Erythroblast (primary cell): Measurements from ENCODE around the gene KCNC3.

ENCODE experiments used
- DNase-seq, 2 experiments: peaks; one replicate each; lab custom pipeline; 2025; lab: John Stamatoyannopoulos, UW
- GATA1 ChIP-seq: IDR thresholded peaks from 2 replicates; pipeline ENCODE4 v1.6.1; 2011; ENCODE audit warnings: low read depth, mild to moderate bottlenecking, control low read depth, low read length, moderate library complexity
- POLR2A ChIP-seq: IDR thresholded peaks from 2 replicates; pipeline ENCODE4 v1.6.1; 2011; ENCODE audit warnings: mild to moderate bottlenecking, low read length

The KCNC3 gene

DNA sequence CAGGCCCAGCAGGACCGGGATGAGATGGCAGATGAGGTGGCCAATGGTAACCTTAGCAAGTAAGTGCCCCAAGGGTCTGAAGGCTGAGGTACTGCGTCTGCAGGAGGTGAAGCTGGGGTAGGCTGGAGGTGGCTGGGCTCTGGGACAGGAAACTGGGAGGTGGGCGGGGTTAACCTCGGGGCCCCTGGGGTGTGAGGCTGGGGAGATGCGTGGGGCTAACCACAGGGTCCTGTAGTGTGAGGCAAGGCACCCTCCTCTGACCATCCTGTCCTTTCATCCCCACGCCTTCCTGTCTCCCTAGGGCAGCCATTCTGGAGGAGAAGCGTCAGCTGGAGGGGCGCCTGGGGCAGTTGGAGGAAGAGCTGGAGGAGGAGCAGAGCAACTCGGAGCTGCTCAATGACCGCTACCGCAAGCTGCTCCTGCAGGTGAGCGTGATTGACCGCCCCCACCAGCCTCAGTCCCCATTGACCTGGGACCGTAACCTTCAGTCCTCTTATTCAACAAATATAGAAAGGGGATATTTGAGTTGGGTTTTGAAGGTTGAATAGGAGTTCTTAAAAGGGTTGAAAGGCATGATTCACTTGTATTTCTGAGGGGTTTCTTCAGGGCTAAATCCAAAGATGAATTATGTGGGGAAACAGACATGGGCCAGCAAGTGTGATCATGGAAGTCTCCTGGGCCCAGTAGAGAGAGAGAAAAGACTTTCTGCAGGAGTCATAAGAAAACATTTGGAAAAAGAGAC is 35.7 kb downstream of the KCNC3 start:
- TF ChIP-seq POLR2A, result no peak
- no peak for TF ChIP-seq GATA1
- no peak for DNase-seq

DNA sequence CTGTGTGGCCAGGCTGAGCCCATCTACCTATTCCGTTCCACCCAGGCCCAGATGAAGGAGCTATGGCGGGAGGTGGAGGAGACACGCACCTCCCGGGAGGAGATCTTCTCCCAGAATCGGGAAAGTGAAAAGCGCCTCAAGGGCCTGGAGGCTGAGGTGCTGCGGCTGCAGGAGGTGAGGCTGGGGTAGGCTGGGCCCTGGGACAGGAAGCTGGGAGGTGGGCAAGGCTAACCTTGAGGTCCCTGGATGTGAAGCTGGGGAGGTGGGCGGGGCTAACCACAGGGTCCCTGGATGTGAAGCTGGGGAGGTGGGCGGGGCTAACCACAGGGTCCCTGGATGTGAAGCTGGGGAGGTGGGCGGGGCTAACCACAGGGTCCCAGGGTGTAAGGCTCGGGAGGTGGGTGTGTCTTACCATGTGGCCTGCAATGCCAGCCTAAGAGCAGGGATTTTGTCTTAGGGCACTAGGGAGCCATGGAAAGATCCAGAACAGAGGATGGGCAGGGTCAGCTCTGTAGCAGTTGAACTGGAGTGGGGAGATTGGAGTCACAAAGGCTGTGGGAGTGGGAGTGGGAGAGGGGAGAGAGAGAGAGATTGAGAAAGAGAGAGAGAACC is 36.9 kb downstream of the KCNC3 start:
- DNase-seq, result no peak
- TF ChIP-seq POLR2A, result no peak
- no peak for TF ChIP-seq GATA1

DNA sequence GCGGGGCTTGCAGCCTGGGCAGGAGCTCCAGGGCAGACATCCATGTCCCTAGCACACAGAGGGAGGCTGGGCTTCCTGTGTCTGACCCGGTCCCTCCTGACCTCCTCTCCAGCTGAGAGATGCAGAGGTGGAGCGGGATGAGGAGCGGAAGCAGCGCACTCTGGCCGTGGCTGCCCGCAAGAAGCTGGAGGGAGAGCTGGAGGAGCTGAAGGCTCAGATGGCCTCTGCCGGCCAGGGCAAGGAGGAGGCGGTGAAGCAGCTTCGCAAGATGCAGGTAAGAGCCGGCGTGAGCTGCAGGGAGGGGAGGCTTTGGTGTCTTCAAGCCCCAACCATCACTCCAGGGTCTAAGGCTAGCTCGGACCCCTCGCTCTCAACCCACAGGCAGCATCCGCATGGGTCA is 38.4 kb downstream of the KCNC3 start:
- TF ChIP-seq GATA1, result no peak
- no peak for TF ChIP-seq POLR2A
- no peak for DNase-seq

DNA sequence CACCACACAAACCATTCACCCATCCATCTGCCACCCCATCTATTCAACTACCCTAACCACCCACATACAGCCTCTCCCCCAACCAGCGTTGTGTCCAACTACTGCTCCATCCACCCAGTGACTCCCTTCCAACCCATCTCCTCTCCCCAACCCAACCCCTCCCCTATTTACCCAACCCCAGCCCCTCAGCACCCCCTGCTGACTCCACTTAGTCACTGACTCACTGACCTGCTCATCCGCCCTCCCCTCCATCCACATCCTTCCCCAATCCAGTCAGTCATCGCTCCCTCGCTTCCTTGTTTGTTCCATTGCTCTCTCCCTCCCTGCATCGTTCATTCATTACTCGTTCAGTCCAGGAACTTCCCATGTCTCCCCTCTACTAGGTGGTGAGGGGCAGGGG is 39.2 kb downstream of the KCNC3 start:
- TF ChIP-seq GATA1 (no peak), POLR2A (no peak)
- no peak for DNase-seq

DNA sequence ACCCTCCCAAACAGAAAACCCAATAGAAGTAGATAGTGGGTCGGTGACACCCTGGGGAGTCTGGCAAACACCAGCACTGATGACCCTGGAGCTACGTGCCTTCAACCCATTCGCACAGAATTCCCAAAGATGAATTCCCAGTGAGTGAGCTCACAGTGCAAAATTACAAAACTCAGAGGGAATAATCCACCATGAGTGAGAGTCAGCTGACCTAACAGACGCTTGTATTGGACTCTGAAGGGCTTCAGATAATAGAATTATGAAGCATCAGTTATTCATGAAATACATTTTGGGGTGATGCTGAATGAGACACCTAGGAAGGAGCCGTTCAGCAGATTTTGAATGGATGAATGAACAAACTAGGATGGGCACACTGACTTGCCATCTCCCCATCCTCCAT is 40.2 kb downstream of the KCNC3 start:
- no peak for TF ChIP-seq GATA1
- no peak for TF ChIP-seq POLR2A
- DNase-seq, result no peak

DNA sequence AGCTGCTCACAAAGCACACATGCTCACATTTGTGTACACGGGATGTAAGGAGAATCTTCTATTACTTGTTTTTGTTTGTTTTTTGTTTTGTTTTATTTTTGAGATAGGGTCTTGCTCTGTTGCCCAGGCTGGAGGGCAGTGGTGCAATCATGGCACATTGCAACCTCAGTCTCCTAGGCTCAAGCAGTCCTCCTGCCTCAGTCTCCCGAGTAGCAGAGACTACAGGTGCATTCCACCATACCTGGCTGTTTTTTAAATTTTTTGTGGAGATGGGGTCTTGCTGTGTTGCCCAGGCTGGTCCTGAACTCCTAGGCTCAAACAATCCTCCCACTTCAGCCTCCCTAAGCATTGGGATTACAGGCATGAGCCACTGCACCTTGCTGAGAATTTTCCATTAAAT is 41.8 kb downstream of the KCNC3 start:
- no peak for DNase-seq
- TF ChIP-seq GATA1 (no peak), POLR2A (no peak)

DNA sequence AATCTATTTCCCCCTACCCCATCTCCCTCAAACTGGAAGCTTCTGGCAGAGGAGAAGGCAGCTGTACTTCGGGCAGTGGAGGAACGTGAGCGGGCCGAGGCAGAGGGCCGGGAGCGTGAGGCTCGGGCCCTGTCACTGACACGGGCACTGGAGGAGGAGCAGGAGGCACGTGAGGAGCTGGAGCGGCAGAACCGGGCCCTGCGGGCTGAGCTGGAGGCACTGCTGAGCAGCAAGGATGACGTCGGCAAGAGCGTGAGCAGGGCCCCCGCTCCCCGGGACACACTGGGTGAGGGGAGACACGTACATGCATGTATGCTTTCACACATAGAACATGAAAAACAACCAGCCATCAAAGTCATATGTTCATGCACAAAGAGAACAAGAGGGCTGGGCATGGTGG is 42.7 kb downstream of the KCNC3 start:
- DNase-seq, result no peak
- no peak for TF ChIP-seq GATA1
- TF ChIP-seq POLR2A, result no peak

DNA sequence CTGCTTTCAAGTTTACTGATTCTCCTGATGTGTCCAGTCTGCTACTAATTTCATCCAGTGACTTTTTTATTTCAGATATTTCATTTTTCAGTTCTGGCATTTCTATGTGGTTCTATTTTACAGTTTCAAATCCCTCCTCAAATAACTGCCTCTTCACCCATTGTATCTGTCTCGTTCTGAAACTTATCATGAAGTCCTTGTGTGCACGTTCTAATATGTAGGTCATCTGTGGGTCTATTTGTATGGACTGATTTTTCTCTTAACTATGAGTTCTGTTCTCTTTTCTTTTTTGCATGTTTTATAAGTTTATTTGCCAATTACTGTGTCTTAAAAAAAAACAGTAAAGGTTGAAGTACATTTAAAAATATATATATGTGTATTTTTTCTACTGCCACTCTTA is 43.3 kb downstream of the KCNC3 start:
- no peak for TF ChIP-seq GATA1
- TF ChIP-seq POLR2A, result no peak
- no peak for DNase-seq

DNA sequence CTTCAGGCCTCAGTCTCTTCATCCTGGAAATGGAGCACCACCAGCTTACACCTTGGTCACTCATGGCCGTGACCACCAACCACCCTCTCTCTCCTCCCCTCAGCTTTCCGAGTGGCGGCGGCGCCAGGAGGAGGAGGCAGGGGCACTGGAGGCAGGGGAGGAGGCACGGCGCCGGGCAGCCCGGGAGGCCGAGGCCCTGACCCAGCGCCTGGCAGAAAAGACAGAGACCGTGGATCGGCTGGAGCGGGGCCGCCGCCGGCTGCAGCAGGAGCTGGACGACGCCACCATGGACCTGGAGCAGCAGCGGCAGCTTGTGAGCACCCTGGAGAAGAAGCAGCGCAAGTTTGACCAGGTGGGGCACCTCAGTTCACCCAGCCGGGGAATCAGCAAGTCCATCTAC is 47.7 kb downstream of the KCNC3 start:
- TF ChIP-seq GATA1 (no peak), POLR2A (no peak)
- no peak for DNase-seq

DNA sequence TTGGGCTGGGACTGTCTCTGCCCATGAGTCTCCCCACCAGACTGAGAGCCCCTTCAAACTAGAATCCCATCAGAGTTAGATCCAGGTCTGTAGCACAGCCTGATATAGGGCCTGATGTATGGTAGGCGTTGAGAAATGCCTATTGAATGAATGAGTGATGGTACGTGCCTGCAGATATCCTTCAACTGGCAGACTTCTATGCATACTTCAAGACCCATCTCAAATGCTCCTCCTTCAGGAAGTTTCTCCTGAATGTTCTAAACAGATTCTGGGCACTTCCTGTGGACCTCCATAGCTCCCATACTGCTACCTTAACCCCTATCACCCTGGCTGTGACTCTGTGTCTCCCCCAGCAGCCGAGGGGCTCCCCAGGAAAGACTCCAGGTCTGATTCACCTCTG is 48.2 kb downstream of the KCNC3 start:
- DNase-seq, result no peak
- TF ChIP-seq POLR2A, result no peak
- no peak for TF ChIP-seq GATA1

DNA sequence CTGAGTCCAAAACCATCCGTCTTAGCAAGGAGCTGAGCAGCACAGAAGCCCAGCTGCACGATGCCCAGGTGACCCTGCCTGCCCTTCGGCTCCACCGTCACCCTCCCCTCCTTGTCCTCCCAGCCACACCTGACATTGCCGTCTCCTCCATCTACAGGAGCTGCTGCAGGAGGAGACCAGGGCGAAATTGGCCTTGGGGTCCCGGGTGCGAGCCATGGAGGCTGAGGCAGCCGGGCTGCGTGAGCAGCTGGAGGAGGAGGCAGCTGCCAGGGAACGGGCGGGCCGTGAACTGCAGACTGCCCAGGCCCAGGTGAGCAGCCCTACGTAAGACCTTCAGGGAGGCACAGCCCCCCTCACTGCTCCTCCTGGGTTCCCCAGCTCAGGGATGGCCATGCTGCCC is 49.1 kb downstream of the KCNC3 start:
- DNase-seq, result no peak
- TF ChIP-seq GATA1, result no peak
- no peak for TF ChIP-seq POLR2A

DNA sequence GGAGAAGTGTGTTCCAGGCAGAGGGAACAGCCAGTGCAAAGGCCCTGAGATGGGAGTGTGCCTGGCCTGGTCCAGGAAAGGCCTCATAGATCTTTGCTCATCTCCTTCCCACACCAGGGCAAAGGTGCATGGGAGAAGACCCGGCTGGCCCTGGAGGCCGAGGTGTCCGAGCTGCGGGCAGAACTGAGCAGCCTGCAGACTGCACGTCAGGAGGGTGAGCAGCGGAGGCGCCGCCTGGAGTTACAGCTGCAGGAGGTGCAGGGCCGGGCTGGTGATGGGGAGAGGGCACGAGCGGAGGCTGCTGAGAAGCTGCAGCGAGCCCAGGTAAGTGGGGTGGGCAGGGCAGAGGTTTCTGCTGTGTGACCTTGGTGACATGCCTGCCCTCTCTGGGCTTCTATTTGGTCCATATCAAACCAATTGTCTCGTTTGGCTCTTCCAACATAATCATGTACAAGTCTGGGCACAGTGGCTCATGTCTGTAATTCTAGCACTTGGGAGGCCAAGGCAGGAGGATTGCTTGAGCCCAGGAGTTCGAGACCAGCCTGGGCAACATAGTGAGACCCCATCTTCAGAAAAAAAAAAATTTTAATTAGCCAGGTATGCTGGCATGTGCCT is 51.1 kb downstream of the KCNC3 start:
- DNase-seq, result no peak
- TF ChIP-seq POLR2A (no peak), GATA1 (no peak)

DNA sequence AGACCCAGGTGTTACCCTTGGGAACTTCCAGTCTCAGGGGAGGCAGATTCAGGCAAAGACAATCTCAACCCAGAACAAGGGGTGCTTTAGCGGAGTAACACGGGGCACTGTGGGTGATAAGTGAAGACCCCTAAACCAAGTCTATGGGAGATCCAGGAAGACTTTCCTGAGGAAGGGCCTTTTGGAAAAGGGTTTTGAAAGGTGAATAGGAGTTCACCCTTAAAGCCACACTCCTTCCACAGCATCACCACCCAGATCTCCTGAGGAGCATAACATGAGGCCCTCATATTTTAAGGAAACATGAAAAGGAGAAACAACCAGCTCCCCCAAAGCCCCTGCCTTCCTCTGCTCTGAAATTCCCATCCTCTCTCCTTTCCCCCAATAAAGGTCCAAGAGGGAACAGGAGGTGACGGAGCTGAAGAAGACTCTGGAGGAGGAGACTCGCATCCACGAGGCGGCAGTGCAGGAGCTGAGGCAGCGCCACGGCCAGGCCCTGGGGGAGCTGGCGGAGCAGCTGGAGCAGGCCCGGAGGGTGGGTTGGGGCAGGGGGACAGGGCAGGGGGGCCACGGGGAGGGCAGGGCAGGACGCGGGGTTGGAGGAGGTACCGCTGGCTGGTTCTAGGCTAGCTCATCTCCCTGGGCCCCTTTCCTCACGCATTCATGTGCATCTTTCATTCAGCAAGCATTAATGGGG is 52.7 kb downstream of the KCNC3 start:
- DNase-seq, result no peak
- TF ChIP-seq POLR2A, result no peak
- TF ChIP-seq GATA1, result no peak
